ENCODE measurements around the gene ITPR2. TPM values are rescaled to one million over a fixed set of nuclear protein-coding genes. Genes with fewer than 3 reads are reported as not detected.
"Not testable (repeated sequence)": the region's sequence is repeated elsewhere in the genome, so short reads cannot be mapped to it uniquely, and the experiment has no call there.

Gene ITPR2
- total RNA-seq, 1 experiment from 2014 or later = 4.0 TPM

DNA sequence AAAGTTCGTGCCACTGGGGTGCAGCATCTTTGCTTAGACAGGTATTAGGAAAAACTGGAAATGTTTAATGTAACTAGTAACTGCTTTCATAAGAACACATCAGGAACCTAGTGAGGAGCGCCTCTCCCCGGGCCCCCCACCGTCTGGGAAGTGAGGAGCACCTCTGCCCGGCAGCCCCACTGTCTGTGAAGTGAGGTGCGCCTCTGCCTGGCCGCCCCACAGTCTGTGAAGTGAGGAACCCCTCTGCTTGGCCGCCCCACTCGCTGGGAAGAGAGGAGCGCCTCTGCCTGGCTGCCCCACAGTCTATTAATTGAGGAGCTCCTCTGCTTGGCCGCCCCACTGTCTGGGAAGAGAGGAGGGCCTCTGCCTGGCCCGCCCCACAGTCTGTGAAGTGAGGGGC lies 224.7 kb downstream of the ITPR2 start:
- Histone ChIP-seq H3K9me2 (replicated peaks; ENCODE audit: low read length) (no peaks in the 10 kb centered on the region), H3F3A (ENCODE audit: low read length, unreplicated experiment) (no peaks in the 10 kb centered on the region), H3K36me3 (ENCODE audit: low read depth, low read length) (no peaks in the 10 kb centered on the region), H3K4me3 (ENCODE audit: low read length) (no peak overlapping the region), H3K4me2 (ENCODE audit: low read length) (no peak overlapping the region), H3K27ac (ENCODE audit: low read length) (no peak overlapping the region), H3K4me1 (ENCODE audit: insufficient read depth, low read length) (no peaks in the 10 kb centered on the region), H3K9me3 (ENCODE audit: low read length) (no peaks in the 10 kb centered on the region), H3K79me2 (ENCODE audit: low read length) (no peaks in the 10 kb centered on the region), H2AFZ (ENCODE audit: low read length) (no peak overlapping the region), H3K9ac (ENCODE audit: low read length) (no peak overlapping the region), H4K20me1 (ENCODE audit: low read length) (no peaks in the 10 kb centered on the region), H3K27me3 (ENCODE audit: low read length) (no peaks in the 10 kb centered on the region)
- intact Hi-C loops (cut with micrococcal nuclease) = loop anchor here (10.0 kb wide), 1 partner anchor 63 kb away; no protein-coding TSS in a partner anchor
- DNase-seq = no peak
- ChIA-PET POLR2A (ENCODE audit: unreplicated experiment) (no interaction called here), CTCF (no interaction called here)
- no peak for ATAC-seq
- no TSS peak for BruUV-seq (replicated peaks)
- no peak for TF ChIP-seq EZH2 (IDR thresholded peaks at IDR 0.05; ENCODE audit: low read length, unreplicated experiment)
- no peak for TF ChIP-seq EZH2phosphoT487 (IDR thresholded peaks at IDR 0.05; ENCODE audit: borderline replicate concordance, low read length)
- TF ChIP-seq, protein P1, sequence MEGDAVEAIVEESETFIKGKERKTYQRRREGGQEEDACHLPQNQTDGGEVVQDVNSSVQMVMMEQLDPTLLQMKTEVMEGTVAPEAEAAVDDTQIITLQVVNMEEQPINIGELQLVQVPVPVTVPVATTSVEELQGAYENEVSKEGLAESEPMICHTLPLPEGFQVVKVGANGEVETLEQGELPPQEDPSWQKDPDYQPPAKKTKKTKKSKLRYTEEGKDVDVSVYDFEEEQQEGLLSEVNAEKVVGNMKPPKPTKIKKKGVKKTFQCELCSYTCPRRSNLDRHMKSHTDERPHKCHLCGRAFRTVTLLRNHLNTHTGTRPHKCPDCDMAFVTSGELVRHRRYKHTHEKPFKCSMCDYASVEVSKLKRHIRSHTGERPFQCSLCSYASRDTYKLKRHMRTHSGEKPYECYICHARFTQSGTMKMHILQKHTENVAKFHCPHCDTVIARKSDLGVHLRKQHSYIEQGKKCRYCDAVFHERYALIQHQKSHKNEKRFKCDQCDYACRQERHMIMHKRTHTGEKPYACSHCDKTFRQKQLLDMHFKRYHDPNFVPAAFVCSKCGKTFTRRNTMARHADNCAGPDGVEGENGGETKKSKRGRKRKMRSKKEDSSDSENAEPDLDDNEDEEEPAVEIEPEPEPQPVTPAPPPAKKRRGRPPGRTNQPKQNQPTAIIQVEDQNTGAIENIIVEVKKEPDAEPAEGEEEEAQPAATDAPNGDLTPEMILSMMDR (conservative IDR thresholded peaks at IDR 0.05; ENCODE audit: low read depth, low read length) = no peak

- Histone ChIP-seq H3K27me3 (ENCODE audit: low read length) (no peaks in the 10 kb centered on the region), H3F3A (ENCODE audit: low read length, unreplicated experiment) (no peaks in the 10 kb centered on the region), H3K27ac (ENCODE audit: low read length) (no peak overlapping the region), H3K9me2 (replicated peaks; ENCODE audit: low read length) (no peaks in the 10 kb centered on the region), H3K4me3 (ENCODE audit: low read length) (no peak overlapping the region), H3K4me2 (ENCODE audit: low read length) (no peak overlapping the region), H2AFZ (ENCODE audit: low read length) (no peak overlapping the region), H3K9ac (ENCODE audit: low read length) (no peak overlapping the region), H3K9me3 (ENCODE audit: low read length) (no peaks in the 10 kb centered on the region), H4K20me1 (ENCODE audit: low read length) (no peaks in the 10 kb centered on the region), H3K4me1 (ENCODE audit: insufficient read depth, low read length) (no peaks in the 10 kb centered on the region), H3K79me2 (ENCODE audit: low read length) (no peaks in the 10 kb centered on the region), H3K36me3 (ENCODE audit: low read depth, low read length) (no peaks in the 10 kb centered on the region)
- ChIA-PET POLR2A (ENCODE audit: unreplicated experiment) (no interaction called here), CTCF (no interaction called here)
- no peak for TF ChIP-seq EZH2 (IDR thresholded peaks at IDR 0.05; ENCODE audit: low read length, unreplicated experiment)
- TF ChIP-seq EZH2phosphoT487 (IDR thresholded peaks at IDR 0.05; ENCODE audit: borderline replicate concordance, low read length) = no peak
- TF ChIP-seq, protein P1 (conservative IDR thresholded peaks at IDR 0.05; ENCODE audit: low read depth, low read length) = no peak
- BruUV-seq (replicated peaks) = no TSS peak
- intact Hi-C loops (cut with micrococcal nuclease) = loop anchor here (10.0 kb wide), 1 partner anchor 62 kb away; no protein-coding TSS in a partner anchor
- ATAC-seq = no peak
- no peak for DNase-seq
Measured at GRCh38 chr12:26606911-26607310, 226.1 kb downstream of the ITPR2 start.

GRCh38 chr12:26604813-26605212 lies 228.2 kb downstream of the ITPR2 start:
- H3K9me2 ChIP-seq (replicated peaks; ENCODE audit: low read length); H3K9me3 ChIP-seq (ENCODE audit: low read length); DNase-seq; POLR2A ChIA-PET (ENCODE audit: unreplicated experiment); H3F3A ChIP-seq (ENCODE audit: low read length, unreplicated experiment); H3K27ac ChIP-seq (ENCODE audit: low read length); H3K4me1 ChIP-seq (ENCODE audit: insufficient read depth, low read length); H4K20me1 ChIP-seq (ENCODE audit: low read length); H3K4me2 ChIP-seq (ENCODE audit: low read length); H3K27me3 ChIP-seq (ENCODE audit: low read length); ATAC-seq; H3K9ac ChIP-seq (ENCODE audit: low read length); CTCF ChIA-PET; H3K4me3 ChIP-seq (ENCODE audit: low read length); BruUV-seq (replicated peaks); H2AFZ ChIP-seq (ENCODE audit: low read length); H3K36me3 ChIP-seq (ENCODE audit: low read depth, low read length); H3K79me2 ChIP-seq (ENCODE audit: low read length): not testable (repeated sequence)
- intact Hi-C loops (cut with micrococcal nuclease) = loop anchor here (10.0 kb wide), 1 partner anchor 60 kb away; no protein-coding TSS in a partner anchor

All from PC-3 (cell line).